NT2/D1 (cell line): ENCODE measurements around the gene VRK3.

Experiments
- DNase-seq: peaks from one replicate; pipeline ENCODE4 v3.0.0-alpha.2; 2011; ENCODE audit warnings: low read depth, low spot score
- H3K27me3 ChIP-seq: 2 replicates; pipeline ENCODE4 v1.6.0; 2011; ENCODE audit warnings: mild to moderate bottlenecking; ENCODE audit not compliant: insufficient read length, insufficient read depth
- H3K36me3 ChIP-seq: 2 replicates; pipeline ENCODE4 v1.6.1; 2011; ENCODE audit warnings: mild to moderate bottlenecking, low read length, mixed read lengths; ENCODE audit not compliant: insufficient read depth, insufficient read length
- H3K4me1 ChIP-seq: 2 replicates; pipeline ENCODE4 v1.5.1; 2011; ENCODE audit not compliant: insufficient read depth, insufficient read length
- H3K4me3 ChIP-seq: 2 replicates; pipeline ENCODE4 v1.5.1; 2011; ENCODE audit warnings: low read depth; ENCODE audit not compliant: insufficient read length
- H3K9ac ChIP-seq: 2 replicates; pipeline ENCODE4 v1.6.0; 2011; ENCODE audit warnings: low read depth; ENCODE audit not compliant: insufficient read length
- H3K9me3 ChIP-seq: 2 replicates; pipeline ENCODE4 v1.5.1; 2011; ENCODE audit warnings: mild to moderate bottlenecking, low read length; ENCODE audit not compliant: insufficient read depth
- SUZ12 ChIP-seq: IDR thresholded peaks from 2 replicates; pipeline ENCODE4 v1.6.1; 2011; ENCODE audit not compliant: insufficient read length, insufficient read depth; ENCODE audit errors: extremely low read depth
- YY1 ChIP-seq: IDR thresholded peaks from 2 replicates; pipeline ENCODE4 v1.6.1; 2011; ENCODE audit not compliant: insufficient read length, insufficient read depth
- ZNF274 ChIP-seq: IDR thresholded peaks from 2 replicates; pipeline ENCODE4 v1.6.1; 2011; ENCODE audit warnings: mild to moderate bottlenecking, low read depth, low read length

Gene VRK3

GRCh38 chr19:50044922-50045321 is 19.8 kb upstream of the VRK3 start:
- Histone ChIP-seq H3K27me3 (no peaks in the 10 kb centered on the region), H3K4me1 (peaks cover under 1% of the 10 kb centered on the region), H3K4me3 (no peak overlapping the region), H3K9me3 (peaks cover 60% of the 10 kb centered on the region), H3K36me3 (peaks cover 88% of the 10 kb centered on the region), H3K9ac (no peak overlapping the region)
- TF ChIP-seq ZNF274 (no peak), YY1 (no peak), SUZ12 (no peak)
- no peak for DNase-seq

DNA sequence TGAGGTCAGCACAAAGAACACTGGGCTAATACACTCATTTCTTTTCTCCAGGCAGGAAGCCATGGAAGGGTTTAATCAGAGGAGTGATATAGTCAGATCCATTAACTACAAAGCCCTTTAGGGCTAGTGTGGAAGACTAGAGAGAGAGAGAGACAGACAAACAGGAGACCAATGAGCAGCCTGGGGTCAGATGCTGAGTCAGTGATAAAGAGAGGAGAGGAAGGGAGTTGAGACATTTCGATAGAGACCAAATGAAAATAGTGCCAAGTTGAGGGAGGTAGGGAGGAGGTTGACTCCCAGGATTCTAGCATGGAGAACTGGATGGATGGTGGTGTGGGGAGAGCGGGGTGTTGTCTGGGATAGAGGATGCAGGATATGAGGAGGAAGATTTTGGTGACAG is 18.8 kb upstream of the VRK3 start:
- TF ChIP-seq YY1 (no peak), SUZ12 (no peak), ZNF274 (no peak)
- H3K9me3 ChIP-seq: peaks cover 60% of the 10 kb centered on the region

DNA sequence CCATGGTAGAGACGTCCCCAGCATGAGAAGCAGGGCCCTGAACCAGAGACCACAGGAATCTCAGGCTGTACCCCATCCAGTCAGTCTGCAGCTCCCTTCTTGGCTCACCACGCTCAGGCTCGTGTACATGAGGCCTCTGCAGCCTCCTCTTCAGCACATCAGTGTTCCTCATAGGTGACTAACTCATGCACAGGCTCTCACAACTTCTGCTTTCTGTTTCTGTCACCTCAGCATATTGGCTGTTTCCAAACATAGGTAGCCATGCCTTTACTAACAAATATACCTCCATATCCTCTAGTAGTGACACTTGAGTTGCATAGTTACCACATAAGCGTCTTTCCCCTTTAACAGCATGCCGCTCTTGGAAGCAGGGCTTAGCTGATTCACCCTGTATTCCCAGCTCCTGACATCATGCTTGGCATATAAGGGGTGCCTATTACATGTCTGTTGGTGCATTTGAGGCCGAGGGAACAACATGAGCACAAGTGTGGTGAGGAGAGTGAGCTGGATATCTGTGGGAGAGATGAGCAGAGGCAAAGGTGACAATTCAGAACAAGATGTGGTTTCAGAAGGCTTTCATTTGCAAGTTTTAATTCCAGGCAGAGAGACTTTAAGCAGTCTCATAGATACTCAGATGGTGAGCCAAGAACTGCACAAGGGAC is 17.3 kb upstream of the VRK3 start:
- no peak overlapping the region for H3K4me3 ChIP-seq
- TF ChIP-seq SUZ12 (no peak), ZNF274 (no peak), YY1 (no peak)
- peaks cover 60% of the 10 kb centered on the region for H3K9me3 ChIP-seq
- no peak overlapping the region for H3K9ac ChIP-seq
- H3K36me3 ChIP-seq: peaks cover 96% of the 10 kb centered on the region
- H3K4me1 ChIP-seq: no peaks in the 10 kb centered on the region
- no peak for DNase-seq
- H3K27me3 ChIP-seq: no peaks in the 10 kb centered on the region

More for the DNA sequence above, 18.8 kb upstream of the VRK3 start:
- no peak for DNase-seq
- no peak overlapping the region for H3K9ac ChIP-seq
- peaks cover 97% of the 10 kb centered on the region for H3K36me3 ChIP-seq
- no peaks in the 10 kb centered on the region for H3K27me3 ChIP-seq
- no peaks in the 10 kb centered on the region for H3K4me1 ChIP-seq
- no peak overlapping the region for H3K4me3 ChIP-seq

GRCh38 chr19:50040967-50041366 is 15.8 kb upstream of the VRK3 start:
- no peak for DNase-seq
- Histone ChIP-seq H3K4me1 (no peaks in the 10 kb centered on the region), H3K36me3 (peaks cover 93% of the 10 kb centered on the region), H3K4me3 (no peak overlapping the region), H3K9ac (no peak overlapping the region), H3K27me3 (no peaks in the 10 kb centered on the region), H3K9me3 (peaks cover 51% of the 10 kb centered on the region)
- TF ChIP-seq ZNF274 (no peak), SUZ12 (no peak), YY1 (no peak)

DNA sequence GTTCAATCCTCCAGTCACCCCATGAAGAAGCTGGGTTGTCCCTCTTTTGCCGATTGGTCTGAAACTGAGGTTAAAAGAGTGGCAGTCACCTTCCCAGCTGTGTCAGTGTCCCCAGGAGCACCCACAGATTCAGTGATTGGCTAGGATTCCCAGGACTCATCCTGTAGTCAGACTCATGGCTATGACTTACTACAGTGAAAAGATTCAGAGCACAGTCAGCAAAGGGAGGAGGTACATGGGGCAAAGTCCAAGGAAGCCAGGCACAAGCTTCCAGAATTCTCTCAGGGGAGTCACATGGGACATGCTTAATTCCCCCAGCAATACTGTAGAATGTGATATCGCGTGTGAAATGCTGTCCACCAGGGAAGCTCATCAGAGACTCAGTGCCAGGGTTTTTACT is 14.8 kb upstream of the VRK3 start:
- TF ChIP-seq SUZ12: no peak
- TF ChIP-seq YY1: no peak
- Histone ChIP-seq H3K9ac (no peak overlapping the region), H3K27me3 (no peaks in the 10 kb centered on the region), H3K4me1 (no peaks in the 10 kb centered on the region), H3K9me3 (peaks cover 41% of the 10 kb centered on the region), H3K36me3 (peaks cover 89% of the 10 kb centered on the region), H3K4me3 (no peak overlapping the region)
- DNase-seq: no peak

DNA sequence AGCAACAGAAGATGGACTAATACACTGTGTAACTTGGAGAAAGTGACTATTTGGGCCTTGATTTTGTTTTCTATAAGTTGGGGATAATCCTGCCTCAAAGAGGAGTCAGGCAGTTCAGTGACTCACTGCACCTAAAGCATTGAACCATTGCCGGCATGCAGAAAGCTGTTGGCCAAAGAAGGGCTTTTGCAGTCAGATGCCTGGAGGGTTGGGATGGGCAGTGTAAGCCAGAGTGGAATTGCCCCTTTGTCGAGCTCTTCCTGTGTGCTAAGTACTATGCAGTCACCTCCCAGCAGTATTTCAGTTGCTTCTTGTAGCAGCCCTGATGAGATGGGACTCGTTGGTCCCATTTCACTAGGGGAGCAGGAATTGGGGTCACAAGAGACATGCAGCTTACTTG is 11.7 kb upstream of the VRK3 start:
- no peak for TF ChIP-seq ZNF274
- no peak for TF ChIP-seq YY1
- no peak for TF ChIP-seq SUZ12
- no peaks in the 10 kb centered on the region for H3K27me3 ChIP-seq
- H3K4me1 ChIP-seq: no peaks in the 10 kb centered on the region
- H3K4me3 ChIP-seq: no peak overlapping the region
- peaks cover 12% of the 10 kb centered on the region; the same call in 1 of the 2 replicates for H3K9me3 ChIP-seq
- H3K9ac ChIP-seq: no peak overlapping the region
- no peak for DNase-seq
- H3K36me3 ChIP-seq: peaks cover 87% of the 10 kb centered on the region

- H3K36me3 ChIP-seq: peaks cover 62% of the 10 kb centered on the region
- TF ChIP-seq ZNF274 (no peak), SUZ12 (no peak)
- no peaks in the 10 kb centered on the region for H3K27me3 ChIP-seq
- DNase-seq: no peak
- no peak overlapping the region for H3K4me3 ChIP-seq
- no peak overlapping the region for H3K9ac ChIP-seq
- no peaks in the 10 kb centered on the region for H3K4me1 ChIP-seq
- H3K9me3 ChIP-seq: no peaks in the 10 kb centered on the region; the same call in 1 of the 2 replicates
Observed at GRCh38 chr19:50030937-50031336, 5.8 kb upstream of the VRK3 start.

GRCh38 chr19:50030225-50030624 is 5.1 kb upstream of the VRK3 start:
- Histone ChIP-seq H3K36me3 (peaks cover 56% of the 10 kb centered on the region), H3K4me3 (no peak overlapping the region), H3K9me3 (no peaks in the 10 kb centered on the region; the same call in 1 of the 2 replicates), H3K4me1 (no peaks in the 10 kb centered on the region), H3K27me3 (no peaks in the 10 kb centered on the region), H3K9ac (no peak overlapping the region)
- DNase-seq: no peak
- no peak for TF ChIP-seq YY1
- TF ChIP-seq SUZ12: no peak
- TF ChIP-seq ZNF274: no peak
